Measurements from ENCODE around the gene PDP2. TPM values are rescaled to one million over a fixed set of nuclear protein-coding genes. Genes with fewer than 3 reads are reported as not detected.

Gene PDP2
- total RNA-seq, 1 experiment from 2014 or later = 23.1 TPM

- Histone ChIP-seq H4K20me1 (ENCODE audit: control insufficient read depth, insufficient read depth, insufficient read length) (no peaks in the 10 kb centered on the region), H3K14ac (ENCODE audit: insufficient read depth, low read length) (no peak overlapping the region), H3K27me3 (ENCODE audit: insufficient read depth, low read length) (no peaks in the 10 kb centered on the region; the same call in 1 of the 2 replicates), H2AK5ac (ENCODE audit: insufficient read length, low read length) (no peak overlapping the region), H4K91ac (ENCODE audit: insufficient read length, low read depth, low read length) (no peak overlapping the region), H3K4ac (ENCODE audit: low read depth, low read length) (no peak overlapping the region), H4K8ac (replicated peaks; ENCODE audit: insufficient read length, low read depth, low read length) (no peak overlapping the region), H3K4me1 (ENCODE audit: insufficient read depth, low read length) (no peaks in the 10 kb centered on the region), H3K9me3 (ENCODE audit: control insufficient read depth, low read depth, low read length) (no peaks in the 10 kb centered on the region), H3K79me1 (ENCODE audit: insufficient read depth, low read depth, low read length, poor library complexity, severe bottlenecking) (no peaks in the 10 kb centered on the region), H3K23me2 (ENCODE audit: insufficient read length, low read depth, low read length, poor library complexity, severe bottlenecking) (no peaks in the 10 kb centered on the region), H2BK5ac (ENCODE audit: insufficient read length, low read length) (no peak overlapping the region), H3K9ac (ENCODE audit: extremely low read depth, insufficient read length, low read length) (no peak overlapping the region), H3T11ph (ENCODE audit: low read length) (no peak overlapping the region), H3K23ac (ENCODE audit: insufficient read length, low read depth, low read length) (no peak overlapping the region), H2AFZ (ENCODE audit: low read length) (no peak overlapping the region), H2BK20ac (ENCODE audit: low read depth, low read length, poor library complexity, severe bottlenecking) (no peak overlapping the region), H3K79me2 (ENCODE audit: insufficient read depth, low read length) (no peaks in the 10 kb centered on the region), H4K5ac (ENCODE audit: insufficient read length, low read depth, low read length) (no peak overlapping the region), H2BK15ac (ENCODE audit: low read depth, low read length) (no peak overlapping the region), H3K18ac (ENCODE audit: insufficient read length, low read depth, low read length) (no peak overlapping the region), H2BK120ac (ENCODE audit: low read depth, low read length, poor library complexity, severe bottlenecking) (no peak overlapping the region), H3K27ac (ENCODE audit: insufficient read length, low read depth, low read length) (no peak overlapping the region), H2BK12ac (ENCODE audit: insufficient read length, low read depth, low read length) (no peak overlapping the region), H3K56ac (ENCODE audit: insufficient read length, low read depth, low read length) (no peak overlapping the region), H3K4me2 (ENCODE audit: insufficient read depth, insufficient read length, low read length) (no peak overlapping the region)
- H3K27ac Mint-ChIP-seq = no peak overlapping the region
- no peak overlapping the region for H3K4me3 Mint-ChIP-seq
- H3K9me3 Mint-ChIP-seq = no peaks in the 10 kb centered on the region
- no peak for TF ChIP-seq CTCF (conservative IDR thresholded peaks at IDR 0.05)
- DNase-seq = no peak
- peaks cover 36% of the 10 kb centered on the region for H3K27me3 Mint-ChIP-seq (ENCODE audit: low read depth)
- H3K4me1 Mint-ChIP-seq = peaks cover 0 to 2% of the 10 kb centered on the region in 2 experiments; a peak in 2 of 4 replicates
- WGBS (ENCODE audit: extremely low coverage, insufficient read length, low lambda C conversion rate) = no CpG with 5 or more reads among the region's 7 CpGs
- no peaks in the 10 kb centered on the region; a peak in 1 of 7 replicates for H3K36me3 Mint-ChIP-seq (ENCODE audit: insufficient read depth in 1 of 3, low read depth in 3 of 3)
Measured at GRCh38 chr16:66915041-66915440, 34.7 kb downstream of the PDP2 start.
